GM19043 (cell line): ENCODE data around the gene CEP164.
"Not testable (repeated sequence)": the region's sequence is repeated elsewhere in the genome, so short reads cannot be mapped to it uniquely, and the experiment has no call there.

Source experiments
- ATAC-seq: cut with Tn5 transposase; IDR thresholded peaks from one replicate; pipeline ENCODE4 v1.9.1; 2021; ENCODE audit warnings: low read depth; ENCODE audit not compliant: unreplicated experiment

CEP164 gene

DNA sequence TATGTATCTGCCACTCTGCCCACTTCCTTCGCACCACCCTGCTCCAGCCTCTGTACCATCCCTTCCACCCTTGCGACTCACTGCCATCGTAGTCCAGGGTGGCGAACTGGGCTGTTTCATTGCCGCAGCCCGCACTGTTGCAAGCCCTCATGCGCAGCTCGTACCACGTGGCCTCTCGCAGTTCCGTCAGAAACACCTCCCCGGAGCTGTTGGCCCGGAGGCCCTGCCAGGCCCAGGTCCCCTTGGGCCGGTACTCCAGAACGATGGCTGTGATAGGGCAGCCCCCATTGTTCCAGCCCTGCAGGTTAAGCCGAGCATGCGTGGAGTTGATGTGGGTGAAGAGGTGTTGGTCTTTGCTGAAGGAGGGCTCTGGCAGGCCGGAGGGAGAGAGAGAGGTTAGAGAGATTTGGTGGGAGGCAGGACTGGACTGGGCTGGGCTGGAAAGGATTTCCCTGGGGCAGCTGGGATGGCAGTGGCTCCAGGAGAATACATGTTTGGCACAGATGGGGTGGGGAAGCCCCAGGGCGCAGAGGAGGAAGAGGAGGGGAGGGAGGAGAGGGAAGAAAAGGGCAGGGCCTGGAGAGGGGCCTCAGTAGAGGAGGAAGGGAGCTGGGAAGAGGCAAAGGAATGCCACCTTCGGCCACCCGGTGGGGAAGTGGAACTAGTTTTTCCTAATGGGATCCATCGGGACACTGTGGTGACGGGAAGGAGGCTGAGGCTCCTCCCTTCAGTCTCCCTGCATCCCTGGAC is 109.6 kb downstream of the CEP164 start:
- no peak for ATAC-seq

DNA sequence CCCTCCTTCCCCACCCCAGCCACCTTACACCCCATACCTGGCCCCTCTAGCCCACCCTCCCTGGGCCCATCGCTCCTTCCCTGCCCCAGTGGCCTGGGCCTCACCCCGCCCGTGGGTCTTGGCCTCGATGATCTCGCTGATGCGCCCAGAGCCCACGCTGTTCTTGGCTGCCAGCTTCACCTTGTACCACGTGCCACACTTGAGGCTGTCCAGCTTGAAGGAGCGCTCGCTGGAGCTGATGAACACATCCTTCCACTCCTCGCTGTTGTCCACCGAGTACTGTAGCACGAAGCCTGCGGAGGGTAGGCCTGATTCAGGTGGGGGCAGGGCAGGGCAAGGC is 110.1 kb downstream of the CEP164 start:
- no peak for ATAC-seq

DNA sequence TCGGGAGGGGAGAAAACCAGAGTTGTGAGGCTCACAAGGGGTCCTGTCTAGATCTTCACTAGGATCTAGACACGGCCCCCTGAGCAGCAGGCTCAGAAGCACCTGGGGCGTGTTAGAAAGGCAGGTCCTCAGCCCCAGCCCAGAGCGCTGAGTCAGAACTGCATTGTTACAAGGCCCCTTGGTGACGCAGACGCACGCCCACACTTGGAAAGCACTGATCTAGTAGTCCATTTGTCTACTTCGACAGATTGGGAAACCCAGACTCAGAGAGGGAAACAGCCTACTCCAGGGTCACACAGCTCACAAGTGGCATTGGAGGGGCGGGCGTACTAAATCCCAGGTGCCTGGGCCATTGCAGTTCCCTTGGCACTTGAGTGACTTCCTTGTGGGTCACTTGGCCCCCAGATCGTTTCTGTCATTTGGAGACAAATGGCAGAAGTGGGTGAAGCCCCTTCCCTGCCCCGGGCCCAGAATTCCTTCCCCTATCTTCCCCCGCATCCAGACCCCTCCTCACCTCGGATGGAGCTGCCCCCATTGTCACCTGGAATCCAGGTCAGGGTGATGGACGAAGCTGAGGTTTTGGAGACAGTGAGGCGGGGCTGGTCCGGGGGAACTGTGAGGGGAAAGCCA is 110.8 kb downstream of the CEP164 start:
- ATAC-seq: no peak

DNA sequence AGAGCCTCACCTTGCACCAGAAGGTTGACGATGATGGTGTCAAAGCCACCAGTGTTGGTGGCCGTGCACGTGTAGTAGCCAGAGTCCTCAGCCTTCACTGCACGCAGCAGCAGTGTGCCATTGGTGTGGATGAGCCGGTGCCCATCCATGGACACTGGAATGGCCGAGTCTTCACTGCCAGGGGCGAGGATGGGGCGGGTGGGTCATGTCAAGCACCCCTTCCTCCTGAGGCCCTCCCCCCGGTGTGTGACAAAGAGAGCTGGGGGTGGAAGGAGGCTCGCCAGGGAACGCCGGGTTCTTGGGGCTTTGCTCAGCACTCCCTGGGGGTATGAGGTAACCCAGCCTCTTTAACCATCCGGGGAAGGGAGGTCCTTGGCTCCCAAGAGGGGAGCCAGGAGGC is 111.6 kb downstream of the CEP164 start:
- no peak for ATAC-seq

DNA sequence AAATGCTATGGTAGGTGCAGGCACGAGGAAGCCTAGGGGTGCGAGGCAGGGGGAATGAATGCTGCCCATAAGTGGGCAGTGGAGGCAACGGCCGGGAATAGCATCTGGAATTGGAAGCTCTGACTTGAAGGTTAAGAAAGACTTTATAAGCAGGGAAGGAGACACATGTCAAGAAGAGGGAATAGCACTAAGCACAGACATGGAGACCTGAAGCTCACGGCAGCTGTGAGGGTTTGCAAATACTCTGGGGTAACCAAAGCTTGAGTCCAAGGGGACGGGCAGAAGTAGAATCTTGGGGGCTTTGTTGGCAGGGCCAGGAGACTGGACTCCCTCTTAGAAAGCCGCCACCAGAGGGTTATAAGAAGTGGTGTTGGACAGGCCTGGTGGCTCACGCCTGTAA is 112.6 kb downstream of the CEP164 start:
- no peak for ATAC-seq

DNA sequence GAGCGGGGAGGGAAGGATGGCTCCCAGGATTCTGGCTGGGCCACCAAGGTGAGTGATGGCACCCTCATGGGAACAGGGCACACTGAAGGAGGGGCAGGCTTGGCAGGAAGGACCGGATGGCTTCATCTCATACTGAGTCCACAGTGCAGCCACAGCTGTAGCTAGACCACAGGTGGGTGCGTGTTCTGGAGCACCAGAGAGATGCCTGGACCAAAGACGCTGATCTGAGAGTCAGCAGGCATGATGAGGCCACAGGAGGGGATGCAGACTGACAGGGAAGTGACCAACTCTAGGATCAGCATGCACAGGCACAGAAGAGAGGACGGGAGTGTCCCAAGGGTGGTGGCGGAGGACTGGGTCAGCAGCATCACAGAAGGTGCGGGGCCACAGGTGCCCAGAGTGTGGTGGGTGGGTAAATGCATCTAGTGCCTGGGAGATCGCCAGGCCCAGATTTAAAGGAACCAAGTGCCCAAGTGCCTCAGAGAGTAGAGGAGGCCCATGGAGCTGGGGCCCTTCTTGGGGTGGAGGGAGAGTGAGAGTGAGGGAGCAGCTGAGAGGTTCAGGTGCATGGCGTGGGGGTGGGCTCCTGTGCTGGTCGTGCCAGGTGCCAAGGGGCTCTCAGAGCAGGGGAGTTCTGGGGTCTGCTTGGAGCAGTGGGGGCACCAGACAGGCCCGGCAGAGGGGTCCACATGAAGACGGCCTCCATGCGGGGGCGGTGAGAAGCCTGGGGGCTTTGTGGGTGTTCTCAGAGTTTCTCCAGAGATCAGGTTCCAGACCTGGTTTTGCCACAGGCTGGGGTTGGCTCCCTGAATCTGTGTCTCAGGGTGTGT is 113.7 kb downstream of the CEP164 start:
- ATAC-seq: no peak

DNA sequence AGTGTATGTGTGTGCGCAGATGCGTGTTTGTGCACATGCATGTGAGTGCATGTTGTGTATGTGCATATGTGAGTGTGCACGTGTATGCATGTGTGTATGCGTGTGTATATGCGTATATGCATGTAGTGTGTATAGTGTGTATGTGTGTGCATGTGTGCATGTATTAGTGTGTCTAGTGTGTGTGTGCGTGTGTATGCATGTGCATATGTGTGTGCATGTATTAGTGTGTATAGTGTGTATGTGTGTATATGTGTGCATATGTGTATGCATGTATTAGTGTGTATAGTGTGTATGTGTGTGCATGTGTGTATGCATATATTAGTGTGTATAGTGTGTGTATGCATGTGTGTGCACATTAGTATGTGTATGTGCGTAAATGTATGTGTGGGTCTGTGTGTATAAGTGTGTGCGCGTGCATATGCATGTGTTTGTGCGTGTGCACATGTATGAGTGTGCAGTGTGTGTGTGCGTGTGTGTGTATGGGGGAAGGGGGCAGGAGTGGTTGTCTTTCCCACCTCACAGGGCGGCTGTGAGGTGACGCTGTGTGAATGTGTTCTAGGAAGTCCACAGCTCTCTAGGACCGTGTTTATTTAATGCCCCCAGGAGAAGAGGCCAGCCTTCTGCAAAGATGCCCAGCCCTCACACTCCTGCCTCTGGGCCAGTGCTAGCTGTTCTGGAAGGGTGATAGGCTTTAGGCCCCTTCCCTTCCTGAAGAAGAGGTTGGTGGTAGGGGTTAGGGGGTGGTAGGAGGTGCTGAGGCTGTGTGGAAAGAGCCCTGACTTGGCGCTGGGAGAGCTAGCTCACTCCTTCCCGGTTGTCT is 114.6 kb downstream of the CEP164 start:
- ATAC-seq: no peak

DNA sequence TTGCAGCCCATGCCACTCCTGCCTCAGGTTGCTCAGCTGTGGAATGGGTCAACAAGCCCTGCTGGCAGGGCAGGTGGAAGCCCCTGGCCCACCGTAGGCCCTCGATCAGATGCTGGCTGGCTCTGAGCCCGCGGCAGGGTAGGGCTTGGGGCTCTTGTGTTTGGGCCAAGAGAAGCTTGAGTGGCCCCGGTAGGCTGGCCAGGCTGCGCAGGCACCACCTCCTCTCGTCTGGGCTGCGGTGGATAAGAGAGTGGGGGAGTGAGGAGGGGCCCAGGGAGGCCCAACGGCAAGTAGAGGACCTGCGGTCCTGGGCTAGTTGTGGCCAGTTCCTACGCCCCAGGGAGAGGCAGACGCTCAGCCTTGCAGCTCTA is 115.2 kb downstream of the CEP164 start:
- ATAC-seq: no peak

DNA sequence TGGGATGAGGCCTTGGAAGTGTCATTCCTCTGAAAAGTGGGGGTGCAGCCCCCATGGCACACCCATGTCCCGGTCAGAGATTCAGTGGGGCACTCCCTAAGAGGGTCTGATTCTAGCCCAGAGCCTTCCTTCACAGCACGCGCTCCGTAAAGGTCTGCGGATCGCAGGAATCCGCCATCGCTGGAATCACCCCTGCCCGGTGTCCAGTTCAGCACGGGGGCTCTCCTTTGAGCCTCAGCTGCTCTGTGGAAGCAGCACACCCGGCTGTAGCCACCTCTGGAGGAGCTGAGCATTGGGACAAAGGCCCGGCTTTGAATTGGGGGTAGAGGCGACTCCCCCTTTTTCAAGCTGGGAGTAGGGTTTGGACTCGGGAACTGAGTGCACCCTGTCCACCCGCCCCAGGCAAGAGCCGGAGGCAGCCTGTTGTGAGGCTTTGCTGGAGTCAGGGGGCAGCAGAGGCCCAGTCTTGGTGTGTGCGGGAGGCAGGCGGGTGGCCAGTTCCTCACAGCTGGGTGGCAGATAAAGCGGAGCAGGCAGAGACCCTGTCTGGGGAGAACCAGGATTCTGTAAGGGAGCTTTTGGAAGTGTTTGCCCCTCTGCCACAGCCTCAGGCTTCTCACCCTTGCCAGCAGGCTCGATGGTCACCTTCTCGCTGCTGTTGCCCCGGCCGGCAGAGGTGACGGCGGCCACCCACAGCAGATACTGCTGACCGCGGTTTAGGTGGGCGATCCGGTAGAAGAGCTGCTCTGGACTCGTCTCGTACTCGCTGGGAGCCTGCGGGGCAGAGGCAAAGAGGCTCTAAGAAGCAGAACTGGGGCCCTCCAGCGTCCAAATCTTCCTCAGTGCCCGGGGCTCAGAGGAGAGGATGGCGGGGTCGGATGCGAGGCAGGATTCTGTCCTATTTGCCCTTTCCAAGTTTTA is 115.9 kb downstream of the CEP164 start:
- ATAC-seq: no peak

DNA sequence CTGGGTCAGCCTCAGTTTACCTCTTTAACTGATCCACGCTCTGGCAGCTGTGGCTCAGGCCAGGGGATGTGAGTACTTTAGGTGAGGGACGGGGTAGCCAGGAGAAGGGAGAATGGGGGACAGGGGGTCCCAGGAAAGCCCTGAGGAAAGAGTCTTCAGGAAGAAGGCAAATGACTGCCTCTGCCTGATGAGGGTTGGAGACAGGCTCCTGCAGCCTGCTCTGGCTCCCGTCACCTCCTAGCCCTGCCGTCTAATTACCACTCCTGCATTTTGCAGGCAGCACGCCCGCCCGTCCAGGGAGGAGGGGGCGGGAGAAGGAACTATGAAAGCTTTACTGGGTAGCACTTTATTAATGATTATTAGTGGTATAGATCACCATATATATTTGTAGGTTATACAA is 116.6 kb downstream of the CEP164 start:
- ATAC-seq: no peak

DNA sequence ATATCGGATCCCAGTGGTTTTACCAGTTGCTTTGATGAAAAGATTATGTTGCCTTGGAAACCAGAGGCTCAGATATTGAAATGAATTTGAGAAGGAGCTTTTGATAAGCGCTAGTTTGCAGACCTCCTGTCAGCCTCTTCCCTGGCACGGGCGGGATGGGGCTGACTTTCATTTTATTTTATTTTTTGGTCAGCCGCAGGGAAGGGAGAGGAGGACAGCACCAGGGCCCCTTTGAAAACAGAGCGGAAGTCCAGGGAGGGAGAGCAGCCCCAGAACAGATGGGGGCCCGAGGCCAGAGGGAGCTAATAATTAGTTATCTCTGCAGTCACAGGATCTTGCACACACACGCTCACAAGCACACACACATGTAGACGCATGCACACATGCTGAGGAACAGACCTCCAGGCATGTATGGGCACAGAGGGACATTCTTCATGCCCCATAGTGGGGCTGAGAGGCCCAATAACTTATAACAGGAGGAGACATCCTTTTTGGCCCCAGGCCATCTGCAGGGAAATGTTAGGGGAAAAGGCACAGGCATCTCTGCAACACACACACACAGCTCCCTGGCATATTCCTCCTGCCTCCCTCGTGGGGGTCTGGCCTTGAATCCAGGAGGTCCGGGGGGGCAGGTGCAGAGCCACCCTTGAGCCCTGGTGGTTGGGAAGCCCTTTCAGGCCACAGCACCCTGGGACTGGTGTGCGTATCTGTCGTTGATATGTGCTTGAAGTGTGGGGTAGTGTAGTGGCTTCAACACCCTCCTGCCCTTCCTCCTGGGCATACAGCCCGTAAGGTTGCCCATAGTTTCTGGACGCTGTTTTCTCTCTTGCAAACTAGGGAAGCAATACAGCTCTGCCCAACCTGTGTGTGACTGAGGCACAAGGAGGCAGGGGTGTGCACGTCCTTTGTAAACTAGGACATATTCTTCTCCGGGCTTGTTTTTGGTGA is 117.3 kb downstream of the CEP164 start:
- ATAC-seq: no peak

DNA sequence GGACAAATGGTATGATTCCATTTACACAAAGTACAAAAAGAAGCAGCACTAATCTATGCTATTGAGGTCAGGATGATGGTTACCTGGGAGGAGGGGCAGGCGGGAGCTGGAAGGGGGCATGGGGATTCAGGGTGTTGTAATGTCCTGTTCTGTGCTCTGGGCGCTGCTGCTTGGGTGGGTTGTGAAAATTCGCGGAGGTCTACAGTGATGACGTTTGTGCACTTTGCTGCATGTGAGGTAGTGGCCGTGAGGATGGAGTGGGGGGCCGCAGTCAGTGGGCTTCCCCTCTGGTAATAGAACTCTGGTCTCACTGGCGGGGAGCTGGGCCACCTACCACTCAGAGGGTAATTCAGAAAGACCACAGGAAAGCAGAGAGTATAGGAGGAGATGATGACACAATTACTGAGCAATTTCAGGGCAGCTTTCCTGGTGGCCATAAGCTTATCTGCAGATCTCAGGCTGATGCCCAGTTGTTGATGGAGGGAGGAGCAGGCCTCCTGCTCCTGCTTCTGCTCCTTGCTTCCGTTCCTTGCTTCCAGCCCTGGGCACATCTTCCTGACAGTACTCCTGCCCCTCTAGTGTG is 121.5 kb downstream of the CEP164 start:
- no peak for ATAC-seq

DNA sequence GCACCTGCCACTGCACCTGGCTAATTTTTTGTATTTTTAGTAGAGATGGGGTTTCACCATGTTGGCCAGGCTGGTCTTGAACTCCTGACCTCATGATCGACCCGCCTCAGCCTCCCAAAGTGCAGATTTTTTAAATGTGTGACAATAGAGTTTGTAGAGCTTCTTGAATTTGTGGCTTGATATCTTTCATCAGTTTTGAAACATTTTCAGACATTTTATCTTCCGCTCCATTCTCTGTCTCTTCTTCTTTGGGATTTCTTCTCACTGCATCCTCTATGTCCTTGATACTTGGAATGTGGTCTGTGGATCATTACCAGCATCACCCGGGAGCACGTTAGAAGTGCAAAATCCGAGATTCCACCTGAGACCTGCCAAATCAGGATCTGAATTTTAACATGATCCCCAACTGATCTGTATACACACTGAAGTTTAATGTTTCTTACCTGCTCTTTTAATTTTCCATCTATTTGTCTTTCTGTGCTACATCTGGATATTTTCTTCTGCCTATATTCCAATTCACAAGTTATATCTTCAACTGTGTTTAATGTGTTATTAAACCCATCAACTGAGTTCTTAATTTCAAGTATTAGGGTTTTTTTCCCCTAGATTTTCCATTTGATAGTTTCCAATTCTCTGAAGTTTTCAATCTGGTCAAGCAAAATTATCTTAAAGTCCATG is 126.4 kb downstream of the CEP164 start:
- no peak for ATAC-seq

DNA sequence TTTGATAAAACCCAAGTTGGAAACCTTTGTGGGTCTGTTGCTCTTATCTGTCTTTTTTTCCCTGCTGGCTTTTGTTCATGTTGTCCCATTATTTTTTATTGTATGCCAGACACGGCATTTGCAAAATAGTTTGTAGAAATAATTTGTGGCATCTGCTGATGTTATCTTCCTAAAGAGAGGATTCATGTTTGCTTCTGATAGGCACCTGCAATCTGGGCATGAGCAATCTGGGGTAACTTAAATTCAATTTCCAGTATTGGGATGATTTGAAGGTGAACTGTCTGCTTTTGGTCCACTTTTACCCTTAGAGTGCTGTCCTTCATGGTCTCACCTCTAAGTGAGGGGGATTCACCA is 126.9 kb downstream of the CEP164 start:
- no peak for ATAC-seq

DNA sequence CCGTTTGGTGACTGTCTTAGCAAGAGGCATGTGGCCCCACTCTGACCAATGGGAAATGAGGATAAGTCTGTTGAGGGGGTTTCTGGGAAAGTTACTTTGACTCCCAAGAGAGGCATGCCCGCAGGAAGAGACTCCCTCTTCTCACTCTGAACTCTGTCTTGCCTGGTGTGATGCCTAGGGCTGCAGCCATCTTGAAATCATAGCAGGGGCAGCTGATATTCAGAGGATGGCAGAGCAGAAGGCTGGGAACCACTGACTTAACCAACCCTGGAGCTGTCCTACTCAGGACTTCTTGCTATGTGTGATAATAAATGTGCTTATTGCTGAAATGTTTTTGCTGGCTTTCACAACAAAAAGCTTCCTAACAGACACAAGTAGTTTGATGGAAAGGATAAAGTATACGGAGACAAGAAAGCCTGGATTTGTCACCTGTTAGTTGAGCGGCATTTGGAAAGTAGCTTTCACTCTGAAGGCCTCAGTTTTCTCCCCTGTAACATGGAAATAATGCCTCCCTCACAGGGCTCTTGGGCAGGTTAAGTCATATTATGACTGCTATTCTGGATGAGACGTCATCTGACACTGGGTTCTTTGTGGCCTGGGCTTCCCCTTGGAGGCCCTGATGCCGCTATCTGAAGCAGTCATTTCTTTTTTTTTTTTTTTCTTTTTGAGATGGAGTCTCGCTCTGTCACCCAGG is 128.5 kb downstream of the CEP164 start:
- ATAC-seq: no peak

DNA sequence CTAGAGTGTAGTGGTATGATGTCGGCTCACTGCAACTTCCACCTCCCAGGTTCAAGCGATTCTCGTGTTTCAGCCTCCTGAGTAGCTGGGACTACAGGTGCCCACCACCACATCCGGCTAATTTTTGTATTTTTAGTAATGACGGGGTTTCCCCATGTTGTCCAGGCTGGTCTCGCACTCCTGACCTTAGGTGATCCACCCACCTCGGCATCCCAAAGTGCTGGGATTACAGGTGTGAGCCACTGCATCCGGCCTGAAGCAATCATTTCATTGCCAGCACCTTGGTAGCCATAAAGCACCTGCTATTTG is 129.0 kb downstream of the CEP164 start:
- ATAC-seq: not testable (repeated sequence)

DNA sequence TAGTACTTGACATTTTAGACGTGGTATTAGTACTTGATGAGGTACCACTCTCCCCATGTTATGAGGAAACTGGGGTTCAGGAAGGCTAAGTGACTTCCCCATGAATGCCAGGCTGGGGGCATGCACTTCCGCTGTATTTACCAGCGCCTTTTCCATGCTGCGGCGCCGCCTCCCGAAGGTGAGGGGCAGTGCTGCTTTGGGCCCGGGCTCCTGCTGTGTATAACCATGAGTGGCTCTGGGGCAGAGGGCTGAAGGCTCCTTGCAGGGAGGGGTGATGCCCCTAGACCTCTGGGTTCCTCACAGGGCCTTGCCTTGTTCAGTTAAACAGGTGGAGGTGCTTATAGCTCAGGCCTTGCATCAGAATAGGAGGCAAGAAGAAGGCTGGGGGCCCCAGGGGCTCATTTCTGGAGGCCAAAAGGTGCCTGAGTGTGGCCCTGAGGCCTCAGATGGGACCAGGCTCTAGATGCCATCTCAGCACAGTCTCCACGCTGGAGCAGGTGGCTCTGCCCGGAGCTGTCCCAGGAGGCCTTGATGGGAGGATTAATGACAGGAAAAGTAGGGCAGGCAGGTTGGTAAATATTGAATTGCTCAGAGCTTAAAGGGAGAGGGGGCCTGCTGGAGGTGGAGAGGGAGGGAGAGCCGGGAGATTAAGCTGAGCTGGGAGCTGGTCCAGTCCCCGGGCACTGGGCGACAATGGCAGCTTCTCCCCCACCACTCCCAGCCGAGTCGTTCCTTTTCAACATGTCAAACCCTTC is 129.6 kb downstream of the CEP164 start:
- no peak for ATAC-seq
